Keratinocyte (primary cell): ENCODE measurements around the gene PACSIN2.

ENCODE experiments used
- CTCF ChIP-seq, 3 experiments: IDR thresholded peaks in 1 of 3; conservative IDR thresholded peaks in 1 of 3; optimal IDR thresholded peaks in 1 of 3; 2 replicates in 2 of 3; 3 replicates in 1 of 3; pipeline versions ENCODE3 to v1.5.1; 2011; ENCODE audit warnings: low read length in 3 of 3, mild to moderate bottlenecking in 3 of 3, moderate library complexity in 2 of 3, control low read depth in 1 of 3, inconsistent platforms in 1 of 3; ENCODE audit not compliant: insufficient read depth in 2 of 3; ENCODE audit errors: extremely low read depth in 1 of 3
- EZH2 ChIP-seq: IDR thresholded peaks from one replicate; pipeline ENCODE4 v1.6.1; 2012; ENCODE audit warnings: inconsistent platforms, mild to moderate bottlenecking, low read length, moderate library complexity

GRCh38 chr22:42985531-42985905 lies 29.4 kb downstream of the PACSIN2 start:
- TF ChIP-seq CTCF (optimal IDR thresholded peaks at IDR 0.05 in 1 of 3, IDR thresholded peaks at IDR 0.05 in 1 of 3, conservative IDR thresholded peaks at IDR 0.05 in 1 of 3; ENCODE audit: extremely low read depth in 1 of 3, insufficient read depth in 2 of 3, low read length in 3 of 3) (no peak), EZH2 (no peak)
